ENCODE results near the gene ESM1. TPM values are rescaled to one million over a fixed set of nuclear protein-coding genes. Genes with fewer than 3 reads are reported as not detected.

ESM1 gene
- total RNA-seq, 1 donor from 2014 or later = not detected

DNA sequence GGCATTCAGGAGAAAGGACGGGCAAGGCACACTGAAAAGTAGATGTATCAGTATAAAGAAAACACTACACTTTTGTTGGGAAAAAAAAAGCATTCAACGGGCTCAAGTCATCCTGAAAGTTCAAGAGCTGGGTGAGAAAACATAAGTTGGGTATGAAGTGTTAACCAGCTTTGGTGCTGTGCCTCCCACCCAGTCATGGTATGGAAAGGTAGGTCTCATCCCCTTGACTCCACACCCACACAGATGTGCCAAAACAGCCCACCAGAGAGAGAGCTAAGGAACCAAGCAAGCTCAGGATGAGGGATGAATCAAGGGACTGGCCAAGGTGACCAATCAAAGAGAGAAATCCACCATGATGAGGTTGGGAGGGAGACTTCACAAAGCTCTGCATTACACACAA lies 54.7 kb downstream of the ESM1 start:
- H3K4me3 Mint-ChIP-seq = no peak overlapping the region
- H3K27me3 Mint-ChIP-seq (ENCODE audit: insufficient read depth) = peaks cover 24% of the 10 kb centered on the region
- peaks cover 9% of the 10 kb centered on the region for H3K9me3 Mint-ChIP-seq
- DNase-seq (ENCODE audit: low spot score) = no peak
- H3K36me3 Mint-ChIP-seq (ENCODE audit: low read depth) = peaks cover 3% of the 10 kb centered on the region
- intact Hi-C loops (cut with micrococcal nuclease) = loop anchor here (1.0 to 2.0 kb wide), 2 partner anchors 27 to 62 kb away; no protein-coding TSS in a partner anchor
- no peak overlapping the region for H3K27ac Mint-ChIP-seq
- H3K4me1 Mint-ChIP-seq (ENCODE audit: low read depth) = peaks cover 8% of the 10 kb centered on the region

Other genes with a start within 250 kb of the ESM1 start
- gene GZMK, start 38.7 kb upstream of the ESM1 start, total RNA-seq = 6.2 and 7.0 TPM in 2 replicates
- 88.1 and 93.7 TPM in 2 replicates for gene GZMA, start 117.1 kb upstream of the ESM1 start, total RNA-seq
- gene GPX8, start 174.6 kb upstream of the ESM1 start, total RNA-seq = not detected in 2 replicates
- not detected in 2 replicates for gene CDC20B, start 187.6 kb upstream of the ESM1 start, total RNA-seq
- 0.10 TPM in 1 of 2 replicates, not detected in the other for gene MCIDAS, start 241.7 kb upstream of the ESM1 start, total RNA-seq
- gene CCNO, start 248.0 kb upstream of the ESM1 start, total RNA-seq = 0.10 and 0.20 TPM in 2 replicates

All from activated T-helper 1 cell treated with anti-CD3 and anti-CD28 coated beads, Interleukin-12 subunit alpha, Interleukin-12 subunit beta, Interleukin-2, Interleukin-4 antibody, amounts not matched to agents 30 ng/mL and 10 ng/mL and 1 ng/mL, durations not matched to agents 14 hours and 24 hours and 36 hours (primary cell).